Activated T-cell treated with anti-CD3 and anti-CD28 coated beads, Interleukin-2, amount 50 U/mL, for 24 hours (primary cell): ENCODE data around the gene MIB2.

ENCODE experiments used
- DNase-seq: peaks from one replicate; pipeline ENCODE4 v3.0.0-alpha.2; 2020
- H3K27ac Mint-ChIP-seq: 2 replicates; pipeline ENCODE4 v1.8.0; 2020; ENCODE audit warnings: mild to moderate bottlenecking, mixed read lengths
- H3K27me3 Mint-ChIP-seq: 2 replicates; pipeline ENCODE4 v1.8.0; 2020; ENCODE audit warnings: mixed read lengths
- H3K36me3 Mint-ChIP-seq: 2 replicates; pipeline ENCODE4 v1.8.0; 2020; ENCODE audit warnings: low read depth, mixed read lengths
- H3K4me1 Mint-ChIP-seq: 2 replicates; pipeline ENCODE4 v1.8.0; 2020; ENCODE audit warnings: low read depth, mixed read lengths
- H3K4me3 Mint-ChIP-seq: 2 replicates; pipeline ENCODE4 v1.8.0; 2020; ENCODE audit warnings: mild to moderate bottlenecking, moderate library complexity, mixed read lengths
- H3K9me3 Mint-ChIP-seq: 2 replicates; pipeline ENCODE4 v1.8.0; 2020; ENCODE audit warnings: mixed read lengths

Gene MIB2

GRCh38 chr1:1677718-1678580 is 62.6 kb downstream of the MIB2 start:
- Mint-ChIP-seq H3K27me3 (no peaks in the 10 kb centered on the region), H3K27ac (peak overlapping the region; percentile 92), H3K36me3 (peaks cover 18% of the 10 kb centered on the region), H3K4me1 (peaks cover 32% of the 10 kb centered on the region), H3K4me3 (peak overlapping the region; percentile 79), H3K9me3 (no peaks in the 10 kb centered on the region)
- DNase-seq = peak; percentile 70

DNA sequence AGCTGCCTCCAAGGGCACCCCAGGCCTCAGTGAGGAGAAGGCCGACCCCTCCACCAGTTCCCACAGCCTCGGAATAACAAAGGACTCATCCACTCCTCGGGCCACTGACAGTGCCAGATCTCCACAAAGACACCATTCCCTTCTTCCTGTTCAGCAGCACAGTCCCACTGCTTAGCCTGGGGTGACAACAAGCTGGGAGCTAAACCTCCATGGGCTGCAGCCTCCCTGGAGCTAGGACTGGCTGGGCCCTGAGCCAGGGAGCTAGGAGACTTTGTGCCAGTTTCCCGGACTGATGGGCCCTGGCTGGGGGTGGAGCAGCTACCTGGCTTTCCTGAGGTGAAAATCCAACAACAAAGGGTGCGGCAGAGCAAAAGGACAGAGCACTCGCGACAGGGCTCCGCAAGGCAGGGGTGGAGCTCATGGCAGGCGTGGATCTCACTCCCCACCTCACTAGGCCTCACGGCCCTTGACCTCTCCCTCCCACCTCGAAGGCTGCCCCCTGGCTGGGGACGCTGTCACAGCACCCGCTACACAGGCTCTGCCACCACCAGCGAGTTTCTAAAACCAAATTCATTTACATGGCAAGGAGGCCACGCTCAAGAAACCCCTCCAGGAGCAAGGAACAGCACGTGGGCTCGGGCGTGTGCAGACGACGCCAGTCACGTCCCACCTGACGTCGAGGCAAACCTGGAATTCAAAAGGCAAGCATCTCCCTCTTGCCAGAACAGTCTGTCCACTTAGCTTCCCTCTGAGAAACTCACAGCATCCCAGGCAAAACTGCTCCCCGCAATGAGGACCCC is 63.5 kb downstream of the MIB2 start:
- no peaks in the 10 kb centered on the region for H3K27me3 Mint-ChIP-seq
- no peaks in the 10 kb centered on the region for H3K9me3 Mint-ChIP-seq
- H3K36me3 Mint-ChIP-seq = peaks cover 20% of the 10 kb centered on the region
- peak overlapping the region; percentile 79 for H3K4me3 Mint-ChIP-seq
- DNase-seq = no peak
- peaks cover 38% of the 10 kb centered on the region for H3K4me1 Mint-ChIP-seq
- peak overlapping the region; percentile 92 for H3K27ac Mint-ChIP-seq
